Fibroblast of lung (primary cell): ENCODE measurements around the gene CXCL6. TPM values are rescaled to one million over a fixed set of nuclear protein-coding genes. Genes with fewer than 3 reads are reported as not detected.
A peak's percentile ranks its signal among the peaks of the same experiment; 100 is the strongest.

Source experiments
- DNase-seq, 2 donors: peaks; one replicate each; pipeline versions ENCODE4 v3.0.0 to v3.0.0-alpha.2; 2010; ENCODE audit warnings: low read depth in 2 of 2
- H2AFZ ChIP-seq: 2 replicates; pipeline ENCODE4 v1.5.1; 2012; ENCODE audit warnings: low read length, control low read depth, inconsistent platforms
- H3K27ac ChIP-seq: 2 replicates; pipeline ENCODE4 v1.5.1; 2011; ENCODE audit warnings: low read length, control low read depth; ENCODE audit not compliant: insufficient read depth
- H3K27me3 ChIP-seq: 2 replicates; pipeline ENCODE4 v1.5.1; 2011; ENCODE audit warnings: mild to moderate bottlenecking, low read length; ENCODE audit not compliant: control insufficient read depth, insufficient read depth
- H3K36me3 ChIP-seq: 2 replicates; pipeline ENCODE4 v1.5.1; 2011; ENCODE audit warnings: low read length; ENCODE audit not compliant: control insufficient read depth, insufficient read depth
- H3K4me1 ChIP-seq: 2 replicates; pipeline ENCODE4 v1.5.1; 2011; ENCODE audit warnings: low read length; ENCODE audit not compliant: control insufficient read depth, insufficient read depth; ENCODE audit errors: extremely low read depth
- H3K4me2 ChIP-seq: 2 replicates; pipeline ENCODE4 v1.5.1; 2011; ENCODE audit warnings: low read length, control low read depth; ENCODE audit not compliant: insufficient read depth; ENCODE audit errors: extremely low read depth
- H3K4me3 ChIP-seq, 4 experiments: fragments of 200-600 bp in 1 of 4; sonication (generic) in 1 of 4; replicated peaks in 1 of 4; 2 replicates each; pipeline ENCODE4 v1.5.1; 2011 to 2016; ENCODE audit warnings: low read length in 4 of 4, low read depth in 3 of 4, mild to moderate bottlenecking in 3 of 4, control low read depth in 2 of 4, inconsistent platforms in 1 of 4, mixed read lengths in 1 of 4; ENCODE audit not compliant: insufficient read depth in 1 of 4; ENCODE audit errors: control extremely low read depth in 1 of 4
- H3K79me2 ChIP-seq: 2 replicates; pipeline ENCODE4 v1.5.1; 2012; ENCODE audit warnings: mild to moderate bottlenecking, low read length, inconsistent platforms; ENCODE audit not compliant: control insufficient read depth, insufficient read depth
- H3K9ac ChIP-seq: 2 replicates; pipeline ENCODE4 v1.5.1; 2011; ENCODE audit warnings: mild to moderate bottlenecking, low read length, control low read depth; ENCODE audit not compliant: insufficient read depth
- H3K9me3 ChIP-seq: 2 replicates; pipeline ENCODE4 v1.5.1; 2012; ENCODE audit warnings: low read depth, low read length; ENCODE audit not compliant: control insufficient read depth, insufficient read depth
- H4K20me1 ChIP-seq: 2 replicates; pipeline ENCODE4 v1.5.1; 2011; ENCODE audit warnings: low read length; ENCODE audit not compliant: control insufficient read depth, insufficient read depth; ENCODE audit errors: extremely low read depth
- EZH2 ChIP-seq: IDR thresholded peaks from 2 replicates; pipeline ENCODE4 v1.5.1; 2012; ENCODE audit warnings: low read length, control low read depth, mild to moderate bottlenecking; ENCODE audit errors: missing control alignments
- polyA plus RNA-seq, 2 donors: library from polyadenylated mRNA; depleted of rRNA in 1 of 2; stranded (reverse) in 1 of 2; unstranded in 1 of 2; fragments of >200 nt; gene quantifications; 2 replicates each; pipeline ENCODE4 v1.2.1, GENCODE V29; 2011 to 2012; ENCODE audit warnings: missing spikeins in 1 of 2
- total RNA-seq: library from RNA; depleted of rRNA; stranded (reverse); fragments of >200 nt; gene quantifications from 2 replicates; pipeline ENCODE4 v1.2.1, GENCODE V29; 2014
- TF ChIP-seq, protein P1 (sequence below), 2 donors: IDR thresholded peaks in 1 of 2; conservative IDR thresholded peaks in 1 of 2; 1 replicate in 1 of 2; 2 replicates in 1 of 2; pipeline ENCODE4 v1.5.1; 2011 to 2012; ENCODE audit warnings: low read length in 2 of 2, control low read depth in 1 of 2, inconsistent platforms in 1 of 2, low read depth in 1 of 2, mild to moderate bottlenecking in 1 of 2

The CXCL6 gene
- total and polyA plus RNA-seq, 2 donors (not counting 1 experiment from before 2014, with no cell fraction given) = 0.17 to 0.66 TPM

DNA sequence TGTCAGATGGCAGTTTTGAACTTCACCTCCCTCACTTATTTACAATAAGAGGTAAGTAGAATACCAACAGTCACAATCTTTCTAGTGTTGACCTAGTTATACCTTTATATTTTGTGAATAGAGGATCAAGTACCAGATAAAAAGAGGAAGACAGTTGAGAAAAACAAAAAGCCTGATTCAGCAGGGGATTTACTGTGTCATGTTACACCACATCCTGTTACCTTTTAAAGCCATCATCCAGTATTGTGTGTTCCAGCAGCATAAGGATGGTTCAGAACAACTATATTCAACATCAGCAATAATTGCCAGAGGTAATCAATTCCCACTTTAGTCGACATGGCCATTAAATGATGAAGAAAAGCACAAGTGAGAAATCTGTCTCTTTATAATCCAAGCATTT lies 21.3 kb upstream of the CXCL6 start:
- Histone ChIP-seq H3K4me2 (no peak overlapping the region), H3K79me2 (no peaks in the 10 kb centered on the region), H3K27me3 (no peaks in the 10 kb centered on the region), H3K9me3 (no peaks in the 10 kb centered on the region), H2AFZ (no peak overlapping the region), H3K27ac (no peak overlapping the region), H3K4me1 (no peaks in the 10 kb centered on the region), H3K9ac (no peak overlapping the region), H4K20me1 (no peaks in the 10 kb centered on the region), H3K4me3 (no peak overlapping the region), H3K36me3 (no peaks in the 10 kb centered on the region)
- TF ChIP-seq, protein P1, sequence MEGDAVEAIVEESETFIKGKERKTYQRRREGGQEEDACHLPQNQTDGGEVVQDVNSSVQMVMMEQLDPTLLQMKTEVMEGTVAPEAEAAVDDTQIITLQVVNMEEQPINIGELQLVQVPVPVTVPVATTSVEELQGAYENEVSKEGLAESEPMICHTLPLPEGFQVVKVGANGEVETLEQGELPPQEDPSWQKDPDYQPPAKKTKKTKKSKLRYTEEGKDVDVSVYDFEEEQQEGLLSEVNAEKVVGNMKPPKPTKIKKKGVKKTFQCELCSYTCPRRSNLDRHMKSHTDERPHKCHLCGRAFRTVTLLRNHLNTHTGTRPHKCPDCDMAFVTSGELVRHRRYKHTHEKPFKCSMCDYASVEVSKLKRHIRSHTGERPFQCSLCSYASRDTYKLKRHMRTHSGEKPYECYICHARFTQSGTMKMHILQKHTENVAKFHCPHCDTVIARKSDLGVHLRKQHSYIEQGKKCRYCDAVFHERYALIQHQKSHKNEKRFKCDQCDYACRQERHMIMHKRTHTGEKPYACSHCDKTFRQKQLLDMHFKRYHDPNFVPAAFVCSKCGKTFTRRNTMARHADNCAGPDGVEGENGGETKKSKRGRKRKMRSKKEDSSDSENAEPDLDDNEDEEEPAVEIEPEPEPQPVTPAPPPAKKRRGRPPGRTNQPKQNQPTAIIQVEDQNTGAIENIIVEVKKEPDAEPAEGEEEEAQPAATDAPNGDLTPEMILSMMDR (conservative IDR thresholded peaks at IDR 0.05 in 1 of 2, IDR thresholded peaks at IDR 0.05 in 1 of 2; ENCODE audit: low read depth in 1 of 2, low read length in 2 of 2) = no peak
- no peak for TF ChIP-seq EZH2
- peak in 1 of 2 donors; percentile 30 for DNase-seq

DNA sequence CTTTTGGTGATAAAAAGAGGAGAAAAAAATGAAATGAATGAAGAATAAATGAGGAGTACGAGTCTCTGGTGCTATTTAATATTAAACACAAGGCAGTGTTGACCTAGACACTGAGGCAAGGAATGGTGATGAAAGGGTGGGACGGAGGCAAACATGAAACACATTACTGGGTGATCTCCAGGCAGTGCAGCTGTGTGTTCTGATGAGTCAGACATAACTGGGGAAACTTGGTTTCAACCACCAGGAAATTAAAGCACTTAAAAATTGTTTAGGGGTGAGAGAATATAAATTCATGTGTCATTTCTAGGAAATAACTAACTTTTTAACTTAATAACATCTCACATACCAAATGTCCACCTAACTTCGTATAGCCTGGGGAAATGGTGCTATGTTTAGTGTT lies 19.7 kb upstream of the CXCL6 start:
- Histone ChIP-seq H3K4me2 (peak overlapping the region; percentile 10), H3K9ac (no peak overlapping the region), H3K79me2 (no peaks in the 10 kb centered on the region), H4K20me1 (no peaks in the 10 kb centered on the region), H2AFZ (no peak overlapping the region), H3K27ac (no peak overlapping the region), H3K4me3 (no peak overlapping the region), H3K4me1 (no peaks in the 10 kb centered on the region), H3K27me3 (no peaks in the 10 kb centered on the region), H3K9me3 (no peaks in the 10 kb centered on the region), H3K36me3 (no peaks in the 10 kb centered on the region)
- TF ChIP-seq, protein P1 (conservative IDR thresholded peaks at IDR 0.05 in 1 of 2, IDR thresholded peaks at IDR 0.05 in 1 of 2; ENCODE audit: low read depth in 1 of 2, low read length in 2 of 2) = no peak
- no peak for TF ChIP-seq EZH2
- DNase-seq = peak; percentile 88 to 95

DNA sequence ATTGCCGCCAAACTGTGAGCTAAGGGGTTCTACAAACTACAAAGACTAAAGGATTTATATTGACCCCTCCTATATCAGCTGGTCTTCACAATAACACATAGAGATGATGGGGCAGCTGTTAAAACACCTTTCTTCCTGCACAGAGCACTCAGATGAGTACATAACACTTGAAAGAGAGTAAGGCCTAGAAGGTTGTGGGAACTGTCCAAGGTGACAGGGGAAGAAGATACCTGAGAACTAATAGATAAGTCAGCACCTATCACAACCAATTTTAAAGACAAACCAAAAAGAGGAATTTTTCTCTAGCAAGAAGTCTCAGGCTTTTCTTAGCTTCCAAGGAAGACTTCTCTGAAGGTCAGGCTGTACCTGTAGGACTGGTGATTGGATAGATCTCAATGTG lies 19.1 kb upstream of the CXCL6 start:
- no peak overlapping the region for H3K4me3 ChIP-seq
- peak overlapping the region; percentile 10 for H3K4me2 ChIP-seq
- no peak overlapping the region for H3K9ac ChIP-seq
- H4K20me1 ChIP-seq = no peaks in the 10 kb centered on the region
- no peak overlapping the region for H2AFZ ChIP-seq
- no peaks in the 10 kb centered on the region for H3K9me3 ChIP-seq
- no peaks in the 10 kb centered on the region for H3K36me3 ChIP-seq
- no peak overlapping the region for H3K27ac ChIP-seq
- no peaks in the 10 kb centered on the region for H3K27me3 ChIP-seq
- DNase-seq = peak in 1 of 2 donors; percentile 12
- TF ChIP-seq, protein P1 (conservative IDR thresholded peaks at IDR 0.05 in 1 of 2, IDR thresholded peaks at IDR 0.05 in 1 of 2; ENCODE audit: low read depth in 1 of 2, low read length in 2 of 2) = no peak
- no peak for TF ChIP-seq EZH2
- no peaks in the 10 kb centered on the region for H3K79me2 ChIP-seq
- no peaks in the 10 kb centered on the region for H3K4me1 ChIP-seq
